ENCODE results near the gene MICOS13.
A peak's percentile ranks its signal among the peaks of the same experiment; 100 is the strongest.

MICOS13 gene

GRCh38 chr19:5645409-5645808 lies 34.9 kb downstream of the MICOS13 start:
- no peak for DNase-seq
- ATAC-seq, result no peak
- Mint-ChIP-seq H3K4me3 (no peak overlapping the region), H3K36me3 (ENCODE audit: low read depth) (peaks cover 73% of the 10 kb centered on the region), H3K9me3 (no peaks in the 10 kb centered on the region), H3K27me3 (no peaks in the 10 kb centered on the region), H3K4me1 (peaks cover 17% of the 10 kb centered on the region), H3K27ac (peak overlapping the region; percentile 62)

- ATAC-seq, result no peak
- H3K9me3 Mint-ChIP-seq, result no peaks in the 10 kb centered on the region
- no peak overlapping the region for H3K4me3 Mint-ChIP-seq
- no peaks in the 10 kb centered on the region for H3K27me3 Mint-ChIP-seq
- peak overlapping the region; percentile 8 for H3K27ac Mint-ChIP-seq
- no peak for DNase-seq
- H3K36me3 Mint-ChIP-seq (ENCODE audit: low read depth), result peaks cover 68% of the 10 kb centered on the region
- H3K4me1 Mint-ChIP-seq, result peaks cover 20% of the 10 kb centered on the region
These were observed 36.3 kb downstream of the MICOS13 start for GRCh38 chr19:5644037-5644436.

- peaks cover 65% of the 10 kb centered on the region for H3K36me3 Mint-ChIP-seq (ENCODE audit: low read depth)
These were observed 37.3 kb downstream of the MICOS13 start for GRCh38 chr19:5643060-5643459.

GRCh38 chr19:5642204-5642603 lies 38.1 kb downstream of the MICOS13 start:
- peaks cover 22% of the 10 kb centered on the region for H3K4me1 Mint-ChIP-seq
- peaks cover 64% of the 10 kb centered on the region for H3K36me3 Mint-ChIP-seq (ENCODE audit: low read depth)
- DNase-seq (no peak), ATAC-seq (no peak)
- no peak overlapping the region for H3K4me3 Mint-ChIP-seq
- no peak overlapping the region for H3K27ac Mint-ChIP-seq
- H3K9me3 Mint-ChIP-seq, result no peaks in the 10 kb centered on the region
- no peaks in the 10 kb centered on the region for H3K27me3 Mint-ChIP-seq

More at GRCh38 chr19:5643060-5643459, 37.3 kb downstream of the MICOS13 start:
- ATAC-seq (no peak), DNase-seq (no peak)
- Mint-ChIP-seq H3K9me3 (no peaks in the 10 kb centered on the region), H3K27ac (no peak overlapping the region), H3K4me1 (peaks cover 20% of the 10 kb centered on the region), H3K27me3 (no peaks in the 10 kb centered on the region), H3K4me3 (no peak overlapping the region)

- Mint-ChIP-seq H3K9me3 (no peaks in the 10 kb centered on the region), H3K36me3 (ENCODE audit: low read depth) (peaks cover 54% of the 10 kb centered on the region), H3K4me3 (no peak overlapping the region), H3K27ac (peak overlapping the region; percentile 16), H3K4me1 (peaks cover 16% of the 10 kb centered on the region), H3K27me3 (no peaks in the 10 kb centered on the region)
- DNase-seq, result no peak
- no peak for ATAC-seq
These were observed 39.1 kb downstream of the MICOS13 start for GRCh38 chr19:5641171-5641570.

GRCh38 chr19:5637971-5638370 lies 42.3 kb downstream of the MICOS13 start:
- H3K4me3 Mint-ChIP-seq, result no peak overlapping the region
- no peak overlapping the region for H3K27ac Mint-ChIP-seq

GRCh38 chr19:5635427-5635826 lies 44.9 kb downstream of the MICOS13 start:
- H3K4me3 Mint-ChIP-seq, result no peak overlapping the region
- no peak overlapping the region for H3K27ac Mint-ChIP-seq
- H3K27me3 Mint-ChIP-seq, result no peaks in the 10 kb centered on the region
- H3K36me3 Mint-ChIP-seq (ENCODE audit: low read depth), result peaks cover 36% of the 10 kb centered on the region
- H3K4me1 Mint-ChIP-seq, result peaks cover 46% of the 10 kb centered on the region
- no peaks in the 10 kb centered on the region for H3K9me3 Mint-ChIP-seq
- no peak for ATAC-seq
- no peak for DNase-seq

More at GRCh38 chr19:5637971-5638370, 42.3 kb downstream of the MICOS13 start:
- Mint-ChIP-seq H3K4me1 (peaks cover 34% of the 10 kb centered on the region), H3K9me3 (no peaks in the 10 kb centered on the region), H3K27me3 (no peaks in the 10 kb centered on the region), H3K36me3 (ENCODE audit: low read depth) (peaks cover 32% of the 10 kb centered on the region)
- no peak for ATAC-seq
- DNase-seq, result no peak

GRCh38 chr19:5632657-5633056 lies 47.7 kb downstream of the MICOS13 start:
- Mint-ChIP-seq H3K27ac (no peak overlapping the region), H3K4me1 (peaks cover 69% of the 10 kb centered on the region), H3K36me3 (ENCODE audit: low read depth) (peaks cover 50% of the 10 kb centered on the region)

GRCh38 chr19:5632241-5632612 lies 48.1 kb downstream of the MICOS13 start:
- ATAC-seq, result no peak
- Mint-ChIP-seq H3K36me3 (ENCODE audit: low read depth) (peaks cover 50% of the 10 kb centered on the region), H3K4me1 (peaks cover 71% of the 10 kb centered on the region), H3K27me3 (no peaks in the 10 kb centered on the region), H3K27ac (no peak overlapping the region), H3K4me3 (no peak overlapping the region), H3K9me3 (no peaks in the 10 kb centered on the region)
- DNase-seq, result no peak

More at GRCh38 chr19:5632657-5633056, 47.7 kb downstream of the MICOS13 start:
- H3K27me3 Mint-ChIP-seq, result no peaks in the 10 kb centered on the region
- H3K4me3 Mint-ChIP-seq, result no peak overlapping the region
- DNase-seq, result no peak
- H3K9me3 Mint-ChIP-seq, result no peaks in the 10 kb centered on the region
- no peak for ATAC-seq

- ATAC-seq, result no peak
- H3K27ac Mint-ChIP-seq, result no peak overlapping the region
- no peaks in the 10 kb centered on the region for H3K9me3 Mint-ChIP-seq
- H3K4me3 Mint-ChIP-seq, result peak overlapping the region; percentile 1
- no peaks in the 10 kb centered on the region for H3K27me3 Mint-ChIP-seq
- DNase-seq, result no peak
- peaks cover 52% of the 10 kb centered on the region for H3K36me3 Mint-ChIP-seq (ENCODE audit: low read depth)
- H3K4me1 Mint-ChIP-seq, result peaks cover 76% of the 10 kb centered on the region
These were observed 48.6 kb downstream of the MICOS13 start for GRCh38 chr19:5631567-5632240.

GRCh38 chr19:5628919-5629481 lies 51.3 kb downstream of the MICOS13 start:
- no peak for ATAC-seq
- H3K4me1 Mint-ChIP-seq, result peaks cover 85% of the 10 kb centered on the region
- no peaks in the 10 kb centered on the region for H3K9me3 Mint-ChIP-seq
- no peaks in the 10 kb centered on the region for H3K27me3 Mint-ChIP-seq
- peak overlapping the region; percentile 49 for H3K4me3 Mint-ChIP-seq
- H3K27ac Mint-ChIP-seq, result peak overlapping the region; percentile 78
- H3K36me3 Mint-ChIP-seq (ENCODE audit: low read depth), result peaks cover 75% of the 10 kb centered on the region
- DNase-seq, result no peak

GRCh38 chr19:5628461-5628860 lies 51.9 kb downstream of the MICOS13 start:
- no peak for DNase-seq
- H3K36me3 Mint-ChIP-seq (ENCODE audit: low read depth), result peaks cover 78% of the 10 kb centered on the region

More at GRCh38 chr19:5628461-5628860, 51.9 kb downstream of the MICOS13 start:
- no peaks in the 10 kb centered on the region for H3K27me3 Mint-ChIP-seq
- H3K4me1 Mint-ChIP-seq, result peaks cover 82% of the 10 kb centered on the region
- no peak for ATAC-seq
- no peaks in the 10 kb centered on the region for H3K9me3 Mint-ChIP-seq
- peak overlapping the region; percentile 78 for H3K27ac Mint-ChIP-seq
- H3K4me3 Mint-ChIP-seq, result peak overlapping the region; percentile 49
